ENCODE data around the gene GCK.
"Not testable (repeated sequence)": the region's sequence is repeated elsewhere in the genome, so short reads cannot be mapped to it uniquely, and the experiment has no call there.

The GCK gene

DNA sequence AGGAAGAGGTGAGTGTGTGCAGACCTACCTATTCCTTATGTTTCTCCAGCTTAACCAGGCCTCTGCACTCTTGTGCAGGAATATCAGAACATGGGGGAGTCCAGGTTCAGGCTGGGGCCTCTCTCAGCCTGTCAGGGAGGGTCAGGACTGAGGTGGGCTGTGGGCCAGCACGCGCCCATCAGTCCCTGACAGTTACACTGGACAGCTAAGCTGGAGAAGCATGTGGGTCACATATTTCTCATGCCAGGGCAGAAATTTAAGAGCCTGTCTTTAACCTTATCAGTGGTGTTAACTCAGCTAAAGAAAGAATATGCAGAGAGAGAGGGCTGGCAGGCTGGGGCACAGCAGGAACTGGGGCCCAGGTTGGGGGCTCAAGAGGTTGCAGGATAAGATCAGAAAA, 57.2 kb downstream of the GCK start:
- H3K9me3 ChIP-seq (ENCODE audit: control insufficient read depth, insufficient read depth, low read depth, low read length): no peaks in the 10 kb centered on the region
- H3K9ac ChIP-seq (ENCODE audit: low read length): no peak overlapping the region
- no peaks in the 10 kb centered on the region for H3K36me3 ChIP-seq (ENCODE audit: control insufficient read depth, insufficient read depth, low read length)
- H3K27ac ChIP-seq (ENCODE audit: low read depth, low read length): no peak overlapping the region
- no peaks in the 10 kb centered on the region for H3K27me3 ChIP-seq (ENCODE audit: control insufficient read depth, insufficient read depth, low read length)
- peaks cover 19% of the 10 kb centered on the region; the same call in 1 of the 2 replicates for H3K4me1 ChIP-seq (ENCODE audit: control insufficient read depth, insufficient read depth, low read length)
- no peak overlapping the region for H3K4me3 ChIP-seq (ENCODE audit: low read depth, low read length)

DNA sequence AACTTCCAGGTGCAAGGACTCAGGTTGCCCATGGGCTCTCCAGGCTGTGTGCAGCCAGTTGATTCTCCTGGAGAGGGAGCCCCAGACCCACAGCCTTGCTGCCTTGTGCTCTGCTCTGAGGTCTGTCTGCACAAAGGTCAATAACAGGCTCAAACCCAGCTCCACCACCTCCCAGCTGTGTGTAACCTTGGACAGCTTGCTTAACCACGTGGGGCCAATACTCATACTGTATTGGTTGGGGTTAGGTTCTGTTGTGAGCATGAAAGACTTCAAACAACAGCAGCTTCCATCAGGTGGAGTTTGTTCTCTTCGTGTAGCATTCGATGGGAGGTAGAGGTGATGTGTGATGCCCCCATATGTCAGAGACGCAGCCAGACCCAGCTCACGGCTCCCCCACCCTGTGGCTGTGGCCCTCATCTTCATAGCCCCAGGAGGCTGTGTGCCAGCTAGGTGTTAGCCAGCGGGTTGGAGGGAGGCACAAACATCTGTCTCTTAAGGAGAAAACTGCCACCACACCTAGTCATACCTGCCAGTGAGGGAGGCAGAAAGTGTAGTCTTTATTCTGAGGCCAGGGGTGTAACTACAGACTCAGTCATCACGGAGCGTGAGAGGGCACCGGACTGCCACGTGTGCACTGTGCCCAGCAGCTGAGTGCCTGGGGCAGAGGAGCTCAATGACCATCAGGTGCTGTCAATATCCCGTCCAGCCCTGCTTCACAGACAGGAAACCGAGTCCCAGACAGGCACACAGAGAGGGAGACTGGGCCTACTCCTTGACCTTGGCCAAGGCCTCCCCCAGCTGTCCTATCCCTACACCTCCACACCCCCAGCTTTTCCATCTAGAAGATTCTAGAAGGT, 57.8 kb downstream of the GCK start:
- no peak overlapping the region for H3K9ac ChIP-seq (ENCODE audit: low read length)
- H3K36me3 ChIP-seq (ENCODE audit: control insufficient read depth, insufficient read depth, low read length): no peaks in the 10 kb centered on the region
- H3K4me1 ChIP-seq (ENCODE audit: control insufficient read depth, insufficient read depth, low read length): peaks cover 19% of the 10 kb centered on the region; the same call in 1 of the 2 replicates
- H3K4me3 ChIP-seq (ENCODE audit: low read depth, low read length): no peak overlapping the region
- no peaks in the 10 kb centered on the region for H3K9me3 ChIP-seq (ENCODE audit: control insufficient read depth, insufficient read depth, low read depth, low read length)
- no peak overlapping the region for H3K27ac ChIP-seq (ENCODE audit: low read depth, low read length)
- no peaks in the 10 kb centered on the region for H3K27me3 ChIP-seq (ENCODE audit: control insufficient read depth, insufficient read depth, low read length)

DNA sequence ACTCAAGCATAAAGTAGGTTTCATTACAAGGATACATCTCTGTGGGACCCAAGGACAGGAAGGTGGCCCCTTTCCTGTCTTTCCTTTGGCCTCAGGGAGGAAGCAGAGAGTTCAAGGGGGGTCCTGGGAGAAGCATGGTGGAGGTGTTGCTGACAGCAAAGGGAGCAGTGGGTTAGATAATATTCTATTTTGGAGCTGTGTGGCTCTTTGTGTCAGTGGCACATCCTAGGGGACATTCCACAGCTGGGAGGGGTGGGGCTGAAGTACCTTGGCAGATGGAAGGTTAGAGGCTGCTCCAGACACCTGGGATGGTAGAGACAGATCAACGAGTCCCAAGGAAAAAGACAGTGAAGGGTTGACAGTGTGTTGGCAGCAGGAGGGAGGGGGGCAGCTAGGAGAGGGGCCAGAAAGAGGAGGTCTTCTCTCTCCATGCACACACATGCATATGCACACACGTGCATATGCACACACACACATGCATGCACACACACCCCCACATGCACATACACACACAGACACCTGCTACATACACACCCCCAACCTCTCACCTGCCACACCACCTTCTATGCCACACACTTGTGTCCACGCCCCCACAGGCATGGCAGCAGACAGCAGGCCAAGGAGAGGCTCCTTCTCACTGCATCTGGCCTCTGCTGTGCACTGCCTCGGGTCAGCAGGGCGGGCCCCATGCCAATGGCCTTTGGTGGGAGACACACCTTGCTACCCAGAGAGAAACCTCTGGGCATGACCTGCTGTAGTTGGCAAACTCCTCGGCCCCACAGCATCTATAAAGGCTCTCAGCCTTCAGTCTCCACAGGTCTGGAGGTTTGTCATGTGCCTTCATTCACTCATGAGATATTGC, 60.3 kb downstream of the GCK start:
- Histone ChIP-seq H3K36me3 (ENCODE audit: control insufficient read depth, insufficient read depth, low read length) (no peaks in the 10 kb centered on the region), H3K9ac (ENCODE audit: low read length) (no peak overlapping the region)

DNA sequence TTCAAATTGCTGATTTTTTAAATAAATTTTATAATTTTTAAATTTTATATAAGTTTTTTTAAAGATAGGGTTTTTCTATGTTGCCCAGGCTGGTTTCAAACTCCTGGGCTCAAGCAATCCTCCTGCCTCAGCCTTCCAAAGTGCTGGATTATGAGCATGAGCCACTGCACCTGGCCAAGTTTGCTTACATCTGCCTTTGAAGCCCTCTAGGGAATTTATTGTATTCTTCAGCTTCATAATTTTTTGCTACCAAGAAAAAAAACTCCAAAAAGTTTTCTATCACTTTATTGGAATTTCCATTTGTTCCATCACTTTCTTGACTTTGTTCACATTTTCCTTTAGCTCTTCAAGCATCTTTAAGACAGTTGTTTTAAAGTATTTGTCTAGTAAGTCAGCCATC, 62.1 kb downstream of the GCK start:
- peaks cover 10% of the 10 kb centered on the region; the same call in 1 of the 2 replicates for H3K27me3 ChIP-seq (ENCODE audit: control insufficient read depth, insufficient read depth, low read length)
- no peak overlapping the region for H3K27ac ChIP-seq (ENCODE audit: low read depth, low read length)
- no peak overlapping the region for H3K9ac ChIP-seq (ENCODE audit: low read length)
- H3K4me3 ChIP-seq (ENCODE audit: low read depth, low read length): no peak overlapping the region
- peaks cover 9% of the 10 kb centered on the region; the same call in 1 of the 2 replicates for H3K4me1 ChIP-seq (ENCODE audit: control insufficient read depth, insufficient read depth, low read length)
- H3K36me3 ChIP-seq (ENCODE audit: control insufficient read depth, insufficient read depth, low read length): 0 out of 2 replicates have a peak, but pooled peaks cover under 1% of the 10 kb centered on the region
- H3K9me3 ChIP-seq (ENCODE audit: control insufficient read depth, insufficient read depth, low read depth, low read length): no peaks in the 10 kb centered on the region

More for the DNA sequence above, 60.3 kb downstream of the GCK start:
- Histone ChIP-seq H3K27me3 (ENCODE audit: control insufficient read depth, insufficient read depth, low read length) (peaks cover 10% of the 10 kb centered on the region; the same call in 1 of the 2 replicates), H3K4me1 (ENCODE audit: control insufficient read depth, insufficient read depth, low read length) (peaks cover 19% of the 10 kb centered on the region; the same call in 1 of the 2 replicates), H3K4me3 (ENCODE audit: low read depth, low read length) (no peak overlapping the region), H3K9me3 (ENCODE audit: control insufficient read depth, insufficient read depth, low read depth, low read length) (no peaks in the 10 kb centered on the region), H3K27ac (ENCODE audit: low read depth, low read length) (no peak overlapping the region)

DNA sequence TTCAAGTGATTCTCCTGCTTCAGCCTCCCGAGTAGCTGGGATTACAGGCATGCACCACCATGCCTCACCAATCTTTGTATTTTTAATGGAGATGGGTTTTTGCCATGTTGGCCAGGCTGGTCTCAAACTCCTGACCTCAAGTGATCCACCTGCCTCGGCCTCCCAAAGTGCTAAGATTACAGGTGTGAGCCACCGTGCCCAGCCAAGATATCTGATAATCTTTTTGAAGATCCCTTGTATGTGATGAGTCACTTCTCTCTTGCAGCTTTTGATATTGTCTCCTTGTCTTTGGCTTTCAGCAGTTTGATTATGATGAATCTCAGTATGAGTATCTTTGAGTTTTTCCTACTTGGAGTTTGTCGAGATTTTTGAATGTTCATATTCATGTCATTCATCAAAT, 62.7 kb downstream of the GCK start:
- peaks cover 10% of the 10 kb centered on the region; the same call in 1 of the 2 replicates for H3K27me3 ChIP-seq (ENCODE audit: control insufficient read depth, insufficient read depth, low read length)
- H3K9ac ChIP-seq (ENCODE audit: low read length); H3K4me3 ChIP-seq (ENCODE audit: low read depth, low read length); H3K36me3 ChIP-seq (ENCODE audit: control insufficient read depth, insufficient read depth, low read length); H3K27ac ChIP-seq (ENCODE audit: low read depth, low read length); H3K9me3 ChIP-seq (ENCODE audit: control insufficient read depth, insufficient read depth, low read depth, low read length); H3K4me1 ChIP-seq (ENCODE audit: control insufficient read depth, insufficient read depth, low read length): not testable (repeated sequence)

DNA sequence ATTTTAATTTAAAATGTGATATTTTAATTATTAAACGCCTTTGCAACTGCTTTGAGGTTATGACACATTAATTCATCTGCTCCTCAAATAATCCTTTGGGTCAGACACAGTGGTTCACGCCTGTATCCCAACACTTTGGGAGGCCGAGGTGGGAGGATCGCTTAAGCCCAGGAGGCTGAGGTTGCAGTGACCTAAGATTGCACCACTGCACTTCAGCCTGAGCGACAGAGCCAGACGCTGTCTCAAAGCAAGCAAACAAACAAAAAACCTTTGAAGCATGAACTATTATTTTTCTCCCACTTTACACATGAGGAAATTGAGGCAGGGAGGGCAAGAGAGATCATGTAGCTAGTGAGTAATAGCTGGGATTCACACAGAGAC, 64.4 kb downstream of the GCK start:
- H3K27me3 ChIP-seq (ENCODE audit: control insufficient read depth, insufficient read depth, low read length): peaks cover 10% of the 10 kb centered on the region; the same call in 1 of the 2 replicates
- H3K4me3 ChIP-seq (ENCODE audit: low read depth, low read length): no peak overlapping the region
- peaks cover 24% of the 10 kb centered on the region for H3K36me3 ChIP-seq (ENCODE audit: control insufficient read depth, insufficient read depth, low read length)
- no peak overlapping the region for H3K27ac ChIP-seq (ENCODE audit: low read depth, low read length)
- no peak overlapping the region for H3K9ac ChIP-seq (ENCODE audit: low read length)
- H3K9me3 ChIP-seq (ENCODE audit: control insufficient read depth, insufficient read depth, low read depth, low read length): no peaks in the 10 kb centered on the region
- no peaks in the 10 kb centered on the region for H3K4me1 ChIP-seq (ENCODE audit: control insufficient read depth, insufficient read depth, low read length)

DNA sequence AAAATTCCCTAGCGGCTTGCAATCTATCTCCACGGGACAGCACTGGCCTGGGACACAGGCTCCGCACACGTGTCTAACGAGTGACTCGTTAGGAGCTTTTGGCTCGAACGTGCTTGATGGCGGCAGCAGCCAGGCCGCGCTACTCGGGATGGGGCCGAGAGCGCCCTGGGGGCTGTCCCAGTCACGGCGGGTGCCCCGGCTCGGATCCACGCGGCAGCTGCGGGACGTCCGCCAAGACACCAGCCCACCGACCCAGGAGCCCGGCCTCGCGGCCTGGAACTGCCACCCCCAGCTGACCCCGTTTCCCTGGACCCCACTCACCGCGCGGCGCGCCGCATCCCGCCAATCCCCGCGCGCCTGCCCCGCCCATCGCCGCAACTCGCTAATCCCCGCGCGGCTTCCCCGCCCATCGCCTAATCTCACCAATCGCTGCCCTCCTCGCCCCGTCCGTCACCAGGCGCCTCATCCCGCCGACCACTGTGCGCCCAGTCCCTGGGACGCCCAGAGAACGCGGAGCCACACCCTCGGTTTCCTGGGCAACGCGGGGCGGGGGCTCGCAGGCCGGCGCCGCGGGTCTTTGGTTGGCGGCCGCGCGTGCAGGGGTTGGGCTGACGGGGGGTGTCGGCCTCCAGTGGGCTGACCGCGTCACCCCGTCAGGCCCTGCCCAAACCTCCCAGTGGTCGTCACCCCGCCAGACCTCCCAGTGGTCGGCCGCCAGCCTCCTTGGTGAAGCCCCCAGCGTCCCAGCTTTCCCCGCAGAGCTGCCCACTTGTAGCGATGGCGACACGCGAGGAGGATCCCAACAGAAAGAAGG, 65.8 kb downstream of the GCK start, which contains the start of gene POLD2:
TSS of gene POLD2 (minus strand) at position 359 of the 814 bp plus-strand sequence. CDS start 1,495 bp downstream, outside the sequence.
- peaks cover 10% of the 10 kb centered on the region; the same call in 1 of the 2 replicates for H3K27me3 ChIP-seq (ENCODE audit: control insufficient read depth, insufficient read depth, low read length)
- no peaks in the 10 kb centered on the region for H3K4me1 ChIP-seq (ENCODE audit: control insufficient read depth, insufficient read depth, low read length)
- peak within 1 kb of the TSS; percentile 87 for H3K9ac ChIP-seq (ENCODE audit: low read length)
- no peaks in the 10 kb centered on the region for H3K9me3 ChIP-seq (ENCODE audit: control insufficient read depth, insufficient read depth, low read depth, low read length)
- peak within 1 kb of the TSS; percentile 67; the same call in 1 of the 2 replicates for H3K27ac ChIP-seq (ENCODE audit: low read depth, low read length)
- peak within 1 kb of the TSS; percentile 82 for H3K4me3 ChIP-seq (ENCODE audit: low read depth, low read length)
- H3K36me3 ChIP-seq (ENCODE audit: control insufficient read depth, insufficient read depth, low read length): peaks cover 36% of the 10 kb centered on the region

DNA sequence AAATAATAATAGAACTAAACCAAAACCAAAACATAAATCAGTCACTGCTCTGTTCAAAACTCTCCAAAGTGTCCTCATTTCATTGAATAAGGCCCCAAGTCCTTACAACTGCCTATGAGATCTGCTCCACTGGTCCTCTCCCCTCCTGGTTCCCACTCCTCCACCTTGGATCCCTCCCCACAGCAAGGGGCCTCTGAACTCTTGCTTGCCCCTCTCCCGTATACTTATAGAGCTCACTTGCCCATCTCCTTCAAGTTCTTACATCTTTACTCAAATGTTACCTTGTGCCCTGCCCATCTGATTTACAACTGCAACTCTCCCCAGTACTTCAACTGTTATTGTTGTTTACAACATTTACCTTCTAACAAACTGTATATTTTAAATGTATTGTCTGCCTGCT, 66.7 kb downstream of the GCK start:
- peak overlapping the region; percentile 87 for H3K9ac ChIP-seq (ENCODE audit: low read length)
- peaks cover 10% of the 10 kb centered on the region; the same call in 1 of the 2 replicates for H3K27me3 ChIP-seq (ENCODE audit: control insufficient read depth, insufficient read depth, low read length)
- no peaks in the 10 kb centered on the region for H3K9me3 ChIP-seq (ENCODE audit: control insufficient read depth, insufficient read depth, low read depth, low read length)
- peaks cover 44% of the 10 kb centered on the region for H3K36me3 ChIP-seq (ENCODE audit: control insufficient read depth, insufficient read depth, low read length)
- peak overlapping the region; percentile 67; the same call in 1 of the 2 replicates for H3K27ac ChIP-seq (ENCODE audit: low read depth, low read length)
- peak overlapping the region; percentile 82 for H3K4me3 ChIP-seq (ENCODE audit: low read depth, low read length)
- H3K4me1 ChIP-seq (ENCODE audit: control insufficient read depth, insufficient read depth, low read length): no peaks in the 10 kb centered on the region

DNA sequence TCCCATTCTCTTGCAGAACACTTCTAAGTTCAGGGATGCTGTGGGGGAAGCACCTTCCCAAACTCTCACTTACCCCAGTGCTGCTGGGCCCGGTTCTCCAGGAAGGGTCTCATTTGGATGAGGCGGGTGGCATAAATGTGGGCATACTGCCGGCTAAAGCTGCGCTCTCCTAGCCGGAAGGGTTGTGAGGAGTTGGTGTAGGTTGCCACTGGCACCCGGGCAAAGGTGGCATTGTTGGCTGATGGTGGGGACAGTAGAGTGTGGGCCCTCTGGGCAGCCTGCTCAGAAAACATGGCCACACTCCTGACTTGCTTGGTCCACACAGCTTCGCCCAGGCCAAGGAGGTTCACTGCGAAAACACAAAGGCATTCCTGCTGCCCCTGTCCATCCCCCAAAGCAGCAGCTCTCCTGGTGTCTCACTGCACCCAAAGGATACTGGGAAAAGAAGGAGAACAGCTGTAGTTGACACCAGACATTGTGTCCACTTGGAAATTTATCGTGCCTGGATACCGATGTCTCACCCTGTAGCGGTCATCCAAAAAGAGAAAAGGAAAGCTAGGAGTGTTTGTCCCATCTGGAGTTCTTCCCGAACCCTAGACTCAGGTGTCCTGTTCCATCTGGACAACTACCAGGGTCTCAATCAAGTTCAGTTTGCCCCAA, 67.3 kb downstream of the GCK start:
- peaks cover 50% of the 10 kb centered on the region for H3K36me3 ChIP-seq (ENCODE audit: control insufficient read depth, insufficient read depth, low read length)
- H3K27me3 ChIP-seq (ENCODE audit: control insufficient read depth, insufficient read depth, low read length): peaks cover 10% of the 10 kb centered on the region; the same call in 1 of the 2 replicates
- H3K27ac ChIP-seq (ENCODE audit: low read depth, low read length): no peak overlapping the region
- no peaks in the 10 kb centered on the region for H3K4me1 ChIP-seq (ENCODE audit: control insufficient read depth, insufficient read depth, low read length)
- no peaks in the 10 kb centered on the region for H3K9me3 ChIP-seq (ENCODE audit: control insufficient read depth, insufficient read depth, low read depth, low read length)
- no peak overlapping the region for H3K9ac ChIP-seq (ENCODE audit: low read length)
- no peak overlapping the region for H3K4me3 ChIP-seq (ENCODE audit: low read depth, low read length)

DNA sequence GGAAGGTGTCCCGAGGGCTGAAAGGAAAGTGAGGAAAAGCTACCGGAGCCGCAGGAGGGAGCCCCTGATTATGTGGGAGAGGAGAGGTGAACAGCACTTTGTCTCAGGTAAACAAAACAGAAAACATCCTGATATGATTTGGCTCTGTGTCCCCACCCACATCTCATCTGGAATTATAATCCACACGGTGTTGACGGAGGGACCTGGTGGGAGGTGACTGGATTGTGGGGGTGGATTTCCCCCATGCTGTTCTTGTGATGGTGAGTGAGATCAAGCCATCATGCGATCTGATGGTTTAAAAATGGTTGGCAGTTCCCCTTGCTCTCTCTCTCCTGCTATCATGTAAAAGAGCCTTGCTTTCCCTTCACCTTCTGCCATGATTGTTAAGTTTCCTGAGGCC, 68.8 kb downstream of the GCK start:
- H3K9me3 ChIP-seq (ENCODE audit: control insufficient read depth, insufficient read depth, low read depth, low read length): no peaks in the 10 kb centered on the region
- H3K36me3 ChIP-seq (ENCODE audit: control insufficient read depth, insufficient read depth, low read length): peaks cover 65% of the 10 kb centered on the region
- H3K4me1 ChIP-seq (ENCODE audit: control insufficient read depth, insufficient read depth, low read length): no peaks in the 10 kb centered on the region
- H3K9ac ChIP-seq (ENCODE audit: low read length): no peak overlapping the region
- peaks cover 10% of the 10 kb centered on the region; the same call in 1 of the 2 replicates for H3K27me3 ChIP-seq (ENCODE audit: control insufficient read depth, insufficient read depth, low read length)
- H3K27ac ChIP-seq (ENCODE audit: low read depth, low read length): no peak overlapping the region
- H3K4me3 ChIP-seq (ENCODE audit: low read depth, low read length): no peak overlapping the region

All from HUES6 (cell line).